ENCODE measurements around the gene RNF208.

- TF ChIP-seq, protein P1, sequence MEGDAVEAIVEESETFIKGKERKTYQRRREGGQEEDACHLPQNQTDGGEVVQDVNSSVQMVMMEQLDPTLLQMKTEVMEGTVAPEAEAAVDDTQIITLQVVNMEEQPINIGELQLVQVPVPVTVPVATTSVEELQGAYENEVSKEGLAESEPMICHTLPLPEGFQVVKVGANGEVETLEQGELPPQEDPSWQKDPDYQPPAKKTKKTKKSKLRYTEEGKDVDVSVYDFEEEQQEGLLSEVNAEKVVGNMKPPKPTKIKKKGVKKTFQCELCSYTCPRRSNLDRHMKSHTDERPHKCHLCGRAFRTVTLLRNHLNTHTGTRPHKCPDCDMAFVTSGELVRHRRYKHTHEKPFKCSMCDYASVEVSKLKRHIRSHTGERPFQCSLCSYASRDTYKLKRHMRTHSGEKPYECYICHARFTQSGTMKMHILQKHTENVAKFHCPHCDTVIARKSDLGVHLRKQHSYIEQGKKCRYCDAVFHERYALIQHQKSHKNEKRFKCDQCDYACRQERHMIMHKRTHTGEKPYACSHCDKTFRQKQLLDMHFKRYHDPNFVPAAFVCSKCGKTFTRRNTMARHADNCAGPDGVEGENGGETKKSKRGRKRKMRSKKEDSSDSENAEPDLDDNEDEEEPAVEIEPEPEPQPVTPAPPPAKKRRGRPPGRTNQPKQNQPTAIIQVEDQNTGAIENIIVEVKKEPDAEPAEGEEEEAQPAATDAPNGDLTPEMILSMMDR (IDR thresholded peaks at IDR 0.05) = no peak
- TF ChIP-seq EZH2 (IDR thresholded peaks at IDR 0.05) = no peak
Measured at GRCh38 chr9:137190315-137190856, 31.7 kb downstream of the RNF208 start.
